ELF-1 (cell line): ENCODE data around the gene ABCD1.

Experiments used
- DNase-seq: peaks from one replicate; pipeline ENCODE4 v3.0.0-alpha.2; 2016; ENCODE audit warnings: low read depth, low spot score

Gene ABCD1

DNA sequence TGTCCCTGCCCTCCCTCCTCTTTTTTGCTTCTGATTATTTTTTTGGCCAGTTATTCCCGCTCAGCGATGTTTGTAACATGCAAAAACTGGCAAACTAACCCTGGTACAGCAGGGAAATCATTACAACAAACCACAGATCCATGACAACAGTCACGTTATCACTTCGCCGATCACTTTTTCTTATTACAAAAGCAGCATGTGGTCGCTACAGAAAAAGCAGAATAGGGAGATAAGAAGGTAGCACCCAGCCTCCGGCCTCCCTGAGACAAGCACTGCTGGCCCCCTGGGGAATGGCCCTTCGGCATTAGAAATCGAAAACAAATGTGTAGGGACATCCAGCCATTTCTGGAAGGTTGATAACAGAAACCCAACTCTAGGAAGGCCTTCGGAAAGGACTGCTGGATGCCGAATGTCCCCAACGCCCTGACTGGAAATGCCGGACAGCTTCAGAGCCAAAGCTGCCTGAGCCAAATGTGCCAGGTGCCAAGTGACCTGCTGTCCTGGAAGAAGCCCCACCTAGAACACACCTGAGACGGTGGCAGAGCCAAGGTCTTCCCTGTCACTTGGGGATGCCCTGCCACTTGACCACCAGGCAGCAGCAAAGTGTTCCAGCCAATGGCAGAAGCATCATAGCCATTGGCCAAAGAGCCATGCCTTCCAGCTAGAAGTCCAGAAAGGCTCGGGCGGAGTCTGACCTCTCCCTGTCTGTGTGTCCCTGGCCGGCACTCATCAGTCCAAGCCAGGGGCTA lies 66.6 kb downstream of the ABCD1 start:
- no peak for DNase-seq

- DNase-seq = no peak
These were observed 67.7 kb downstream of the ABCD1 start for GRCh38 chrX:153792368-153792767.

GRCh38 chrX:153793291-153793690 lies 68.6 kb downstream of the ABCD1 start:
- DNase-seq = peak; percentile 57
